GM21367 (cell line): Measurements from ENCODE around the gene HOXD9.

ENCODE experiments used
- ATAC-seq: cut with Tn5 transposase; IDR thresholded peaks from one replicate; pipeline ENCODE4 v1.9.1; 2021; ENCODE audit not compliant: unreplicated experiment

HOXD9 gene

DNA sequence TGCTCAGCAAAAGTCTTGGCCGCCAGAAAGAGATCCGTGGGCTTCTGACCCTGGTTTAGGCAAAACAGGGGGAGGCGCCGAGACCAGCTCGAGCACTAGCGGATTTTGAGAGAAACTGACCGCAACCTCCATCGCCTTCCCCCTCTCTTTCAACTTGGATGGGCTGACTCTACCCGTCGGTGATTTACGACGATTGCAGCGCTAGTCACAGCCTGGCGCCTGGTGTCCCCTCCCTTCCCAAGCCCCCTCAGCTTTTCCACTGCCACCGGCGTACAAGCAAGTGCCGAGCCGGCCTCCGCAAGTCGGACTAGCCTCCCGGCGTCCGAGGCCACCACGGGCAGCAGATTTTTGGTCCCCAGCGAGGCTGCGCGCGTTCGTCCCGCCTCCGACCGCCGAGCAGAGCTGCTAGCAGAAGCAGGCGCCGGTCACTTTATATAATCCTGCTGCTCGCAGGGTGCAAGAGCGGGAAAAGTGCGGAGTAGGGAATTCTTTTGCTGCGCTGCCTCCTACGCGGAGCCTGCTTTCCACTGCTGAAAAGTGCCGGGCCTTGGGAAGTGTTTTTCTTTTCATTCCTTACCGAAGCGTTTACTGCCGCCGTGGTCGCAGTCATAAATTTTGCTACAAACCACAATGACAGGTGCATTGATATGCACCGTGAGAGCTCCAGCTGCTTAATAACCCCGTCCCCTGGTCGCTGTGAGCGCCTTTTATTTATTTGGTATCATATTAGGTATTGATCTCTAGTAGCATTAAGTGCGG lies 42.3 kb downstream of the HOXD9 start:
- no peak for ATAC-seq

DNA sequence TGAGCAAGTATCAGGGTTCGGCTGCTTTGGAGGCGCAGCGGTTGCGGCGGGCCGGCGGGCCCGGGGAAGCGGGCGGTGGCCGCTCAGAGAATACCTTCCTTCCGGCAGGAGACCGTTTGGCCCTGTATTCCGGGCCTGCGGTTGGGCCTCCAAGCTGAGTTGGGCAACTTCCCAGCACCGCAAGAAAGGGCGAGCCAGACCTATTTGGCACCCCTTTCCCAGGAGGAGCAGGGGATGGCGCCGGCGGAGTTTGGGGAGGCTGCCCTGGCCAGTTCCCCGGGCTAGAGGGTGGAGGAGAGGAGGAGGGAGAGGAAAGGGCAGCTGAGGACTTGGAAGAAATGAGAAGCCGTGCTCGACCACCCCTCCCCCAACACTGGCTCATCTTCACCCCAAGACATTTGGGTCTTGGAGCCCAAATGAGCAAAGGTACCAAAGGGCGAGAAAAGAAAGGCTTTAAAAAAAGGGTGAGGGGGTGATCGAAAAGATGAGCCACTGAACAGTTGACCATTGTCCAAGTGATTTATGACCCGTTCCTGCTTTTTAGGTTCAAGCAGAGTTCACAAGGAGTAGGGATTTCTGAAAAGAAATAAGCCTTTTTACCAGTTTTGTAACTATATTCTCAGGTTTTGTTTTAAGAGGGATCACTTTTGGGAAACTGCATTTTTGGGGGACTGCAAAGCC lies 43.0 kb downstream of the HOXD9 start:
- ATAC-seq: no peak

DNA sequence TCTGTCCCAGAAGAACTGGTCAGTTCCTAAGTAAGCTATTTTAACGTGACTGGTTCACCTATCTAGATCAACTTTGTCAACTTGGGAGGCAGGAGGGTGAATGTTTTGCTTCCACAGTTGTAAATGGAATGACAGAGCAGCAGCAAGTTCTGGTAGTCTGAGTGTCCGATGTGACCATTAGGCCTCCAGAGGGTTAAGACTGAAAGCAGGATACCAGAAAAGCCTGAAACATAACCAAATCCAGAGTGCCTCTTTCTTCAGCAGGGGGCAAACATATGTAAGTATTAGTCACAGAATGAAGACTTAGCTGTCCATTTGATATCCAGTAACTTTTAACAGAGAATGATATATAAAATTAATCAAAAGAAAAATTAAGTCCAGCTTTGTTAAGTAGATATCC lies 43.8 kb downstream of the HOXD9 start:
- ATAC-seq: no peak

DNA sequence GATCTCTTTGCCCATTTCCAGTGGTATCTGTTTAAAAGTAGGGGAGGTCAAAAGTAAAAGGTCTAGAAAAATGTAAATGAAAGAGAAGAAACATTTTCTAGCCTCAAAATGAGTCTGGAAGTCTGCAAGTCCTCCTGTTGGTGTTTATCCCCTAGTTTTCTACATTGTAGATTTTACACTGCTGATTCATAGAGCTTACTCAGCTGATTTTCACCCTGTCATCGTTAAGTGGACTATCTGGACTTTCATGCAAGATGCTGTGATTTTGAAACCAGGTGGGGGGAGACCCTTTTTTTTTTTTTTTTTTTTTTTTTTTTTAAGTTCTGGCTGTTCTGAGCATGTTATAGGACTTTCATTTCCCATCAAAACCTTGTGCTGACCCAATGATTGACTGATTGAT lies 44.9 kb downstream of the HOXD9 start:
- ATAC-seq: no peak

DNA sequence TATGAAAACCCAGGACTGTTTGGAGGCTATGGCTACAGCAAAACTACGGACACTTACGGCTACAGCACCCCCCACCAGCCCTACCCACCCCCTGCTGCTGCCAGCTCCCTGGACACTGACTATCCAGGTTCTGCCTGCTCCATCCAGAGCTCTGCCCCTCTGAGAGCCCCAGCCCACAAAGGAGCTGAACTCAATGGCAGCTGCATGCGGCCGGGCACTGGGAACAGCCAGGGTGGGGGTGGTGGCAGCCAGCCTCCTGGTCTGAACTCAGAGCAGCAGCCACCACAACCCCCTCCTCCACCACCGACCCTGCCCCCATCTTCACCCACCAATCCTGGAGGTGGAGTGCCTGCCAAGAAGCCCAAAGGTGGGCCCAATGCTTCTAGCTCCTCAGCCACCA lies 46.7 kb downstream of the HOXD9 start:
- ATAC-seq: no peak

DNA sequence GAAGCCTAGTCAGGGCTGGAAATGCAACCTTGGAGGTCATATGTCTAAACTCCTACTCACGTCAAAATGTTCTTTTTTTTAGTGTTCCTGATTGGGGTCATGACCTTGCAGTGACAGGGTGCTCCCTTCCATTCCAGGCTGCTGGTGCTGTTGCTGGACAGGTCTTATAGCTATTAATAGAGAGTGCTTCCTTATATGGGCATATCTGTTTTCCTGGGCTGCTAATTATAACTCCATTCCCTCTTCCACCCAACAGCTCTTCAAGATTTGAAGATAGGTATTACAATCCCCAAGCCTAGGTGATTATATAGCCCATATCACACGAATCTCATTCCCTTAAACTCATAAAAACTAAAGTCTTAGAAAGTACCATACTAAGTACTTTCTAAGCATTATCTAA lies 47.2 kb downstream of the HOXD9 start:
- no peak for ATAC-seq

DNA sequence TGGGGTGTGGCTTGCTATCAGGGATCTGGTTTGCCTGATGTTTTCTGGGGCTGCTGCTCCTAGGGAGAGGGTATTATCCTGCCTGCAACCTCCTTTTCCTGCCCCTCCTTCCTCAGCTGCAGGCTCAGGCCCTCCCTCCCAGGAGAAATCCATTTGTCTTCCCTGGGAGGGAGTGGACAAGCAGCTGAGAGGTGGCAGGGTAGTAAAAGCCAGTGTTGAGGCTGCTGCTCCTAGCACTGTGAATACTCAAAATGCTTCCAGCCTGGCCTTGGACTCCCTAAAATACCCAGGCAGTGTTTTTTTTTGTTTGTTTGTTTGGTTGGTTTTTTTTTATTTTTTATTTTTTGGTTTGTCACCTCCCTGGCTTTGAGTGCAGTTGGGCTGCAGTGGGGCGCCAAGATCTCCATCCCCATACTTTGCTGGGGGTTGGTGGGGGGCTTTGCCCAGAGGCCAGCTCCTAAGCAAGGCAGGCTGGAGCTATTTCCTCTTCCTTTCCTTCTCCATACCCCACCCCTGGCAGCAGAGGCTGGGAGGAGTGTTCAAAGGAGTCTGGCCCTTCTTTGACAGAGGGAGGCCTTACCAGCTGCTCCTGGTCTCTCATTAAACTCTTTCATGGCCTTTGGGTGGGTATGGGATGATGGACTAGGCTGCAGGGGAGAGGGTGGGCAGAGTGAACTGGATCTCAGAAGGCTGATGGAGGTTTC lies 48.2 kb downstream of the HOXD9 start:
- ATAC-seq: no peak

DNA sequence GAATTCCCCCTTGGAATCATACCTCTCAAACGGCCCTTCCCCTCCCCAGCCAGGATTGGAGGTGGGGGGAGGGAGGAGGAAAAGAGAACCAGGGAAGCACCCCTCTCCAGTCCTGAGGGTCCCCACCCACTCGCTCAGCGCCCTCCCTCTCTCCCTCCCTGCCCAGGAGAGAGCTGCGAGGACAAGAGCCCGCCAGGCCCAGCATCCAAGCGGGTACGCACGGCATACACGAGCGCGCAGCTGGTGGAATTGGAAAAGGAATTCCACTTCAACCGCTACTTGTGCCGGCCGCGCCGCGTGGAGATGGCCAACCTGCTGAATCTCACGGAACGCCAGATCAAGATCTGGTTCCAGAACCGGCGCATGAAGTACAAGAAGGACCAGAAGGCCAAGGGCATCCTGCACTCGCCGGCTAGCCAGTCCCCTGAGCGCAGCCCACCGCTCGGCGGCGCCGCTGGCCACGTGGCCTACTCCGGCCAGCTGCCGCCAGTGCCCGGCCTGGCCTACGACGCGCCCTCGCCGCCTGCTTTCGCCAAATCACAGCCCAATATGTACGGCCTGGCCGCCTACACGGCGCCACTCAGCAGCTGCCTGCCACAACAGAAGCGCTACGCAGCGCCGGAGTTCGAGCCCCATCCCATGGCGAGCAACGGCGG lies 49.0 kb downstream of the HOXD9 start:
- no peak for ATAC-seq

DNA sequence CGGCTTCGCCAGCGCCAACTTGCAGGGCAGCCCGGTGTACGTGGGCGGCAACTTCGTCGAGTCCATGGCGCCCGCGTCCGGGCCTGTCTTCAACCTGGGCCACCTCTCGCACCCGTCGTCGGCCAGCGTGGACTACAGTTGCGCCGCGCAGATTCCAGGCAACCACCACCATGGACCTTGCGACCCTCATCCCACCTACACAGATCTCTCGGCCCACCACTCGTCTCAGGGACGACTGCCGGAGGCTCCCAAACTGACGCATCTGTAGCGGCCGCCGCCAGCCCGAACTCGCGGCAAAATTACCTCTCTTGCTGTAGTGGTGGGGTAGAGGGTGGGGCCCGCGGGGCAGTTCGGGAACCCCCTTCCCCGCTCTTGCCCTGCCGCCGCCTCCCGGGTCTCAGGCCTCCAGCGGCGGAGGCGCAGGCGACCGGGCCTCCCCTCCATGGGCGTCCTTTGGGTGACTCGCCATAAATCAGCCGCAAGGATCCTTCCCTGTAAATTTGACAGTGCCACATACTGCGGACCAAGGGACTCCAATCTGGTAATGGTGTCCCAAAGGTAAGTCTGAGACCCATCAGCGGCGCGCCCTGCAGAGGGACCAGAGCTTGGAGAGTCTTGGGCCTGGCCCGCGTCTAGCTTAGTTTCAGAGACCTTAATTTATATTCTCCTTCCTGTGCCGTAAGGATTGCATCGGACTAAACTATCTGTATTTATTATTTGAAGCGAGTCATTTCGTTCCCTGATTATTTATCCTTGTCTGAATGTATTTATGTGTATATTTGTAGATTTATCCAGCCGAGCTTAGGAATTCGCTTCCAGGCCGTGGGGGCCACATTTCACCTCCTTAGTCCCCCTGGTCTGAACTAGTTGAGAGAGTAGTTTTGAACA lies 49.7 kb downstream of the HOXD9 start:
- no peak for ATAC-seq

DNA sequence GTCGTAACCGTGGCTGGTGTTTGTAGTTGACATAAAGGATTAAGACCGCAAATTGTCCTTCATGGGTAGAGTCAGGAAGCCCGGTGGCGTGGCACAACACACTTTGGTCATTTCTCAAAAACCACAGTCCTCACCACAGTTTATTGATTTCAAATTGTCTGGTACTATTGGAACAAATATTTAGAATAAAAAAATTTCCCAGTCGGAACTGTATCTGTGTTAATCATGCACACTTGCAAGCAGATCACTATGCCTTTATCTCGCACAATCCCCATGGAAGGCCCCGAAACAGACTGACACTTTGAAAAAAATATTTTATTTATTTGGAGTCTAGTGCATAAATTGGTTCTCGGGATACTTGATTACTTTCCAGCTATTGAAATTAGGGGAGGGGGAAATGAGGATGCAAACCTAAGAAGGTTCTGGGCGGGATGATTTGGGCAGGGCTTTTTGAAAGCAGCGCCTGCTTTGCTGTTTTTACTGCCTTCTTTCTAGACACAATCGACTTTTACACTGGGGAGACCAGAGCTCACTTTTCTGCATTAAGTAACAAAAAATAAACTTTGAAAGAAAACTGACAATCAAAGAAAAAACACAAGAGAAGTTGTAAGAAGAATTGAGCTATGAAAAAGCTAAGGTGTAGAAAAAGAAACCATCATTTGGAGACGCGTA lies 50.5 kb downstream of the HOXD9 start:
- no peak for ATAC-seq

DNA sequence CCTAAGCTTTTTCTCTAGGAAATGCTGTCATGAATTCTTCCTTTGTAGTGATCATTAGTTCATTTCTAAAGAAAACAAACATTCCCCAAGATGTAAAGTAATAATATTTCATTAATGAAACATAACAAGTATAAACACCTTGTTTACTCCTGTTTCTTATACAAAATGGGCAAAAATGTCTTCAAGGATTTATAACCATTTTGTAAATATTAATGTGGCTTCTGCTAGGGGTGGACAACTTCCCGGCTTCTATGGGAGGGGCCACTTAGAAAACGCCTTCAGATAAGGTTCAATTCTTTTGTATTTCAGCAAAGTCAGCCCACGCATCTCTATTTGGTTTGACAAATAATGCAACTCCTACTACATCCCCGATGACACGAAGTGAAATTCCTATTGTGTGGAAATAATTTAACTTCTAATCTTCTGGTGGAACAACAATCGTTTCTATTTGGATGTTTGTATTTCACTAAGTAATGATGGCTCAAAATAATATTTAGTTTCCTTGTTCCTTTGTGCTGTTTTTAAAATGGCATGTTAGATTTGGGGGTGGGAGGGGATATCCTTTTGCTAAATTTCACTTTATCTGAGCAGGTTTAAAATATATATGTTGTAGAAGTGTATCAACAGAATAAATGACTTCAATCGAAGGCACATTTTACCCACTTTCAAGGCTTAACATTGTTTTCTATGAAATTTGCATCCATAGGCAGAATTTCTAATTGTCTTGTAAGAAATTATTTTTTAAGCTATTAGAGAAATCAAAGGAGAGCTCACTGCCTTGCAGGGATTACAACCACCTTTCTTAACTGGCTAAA lies 51.3 kb downstream of the HOXD9 start:
- no peak for ATAC-seq

DNA sequence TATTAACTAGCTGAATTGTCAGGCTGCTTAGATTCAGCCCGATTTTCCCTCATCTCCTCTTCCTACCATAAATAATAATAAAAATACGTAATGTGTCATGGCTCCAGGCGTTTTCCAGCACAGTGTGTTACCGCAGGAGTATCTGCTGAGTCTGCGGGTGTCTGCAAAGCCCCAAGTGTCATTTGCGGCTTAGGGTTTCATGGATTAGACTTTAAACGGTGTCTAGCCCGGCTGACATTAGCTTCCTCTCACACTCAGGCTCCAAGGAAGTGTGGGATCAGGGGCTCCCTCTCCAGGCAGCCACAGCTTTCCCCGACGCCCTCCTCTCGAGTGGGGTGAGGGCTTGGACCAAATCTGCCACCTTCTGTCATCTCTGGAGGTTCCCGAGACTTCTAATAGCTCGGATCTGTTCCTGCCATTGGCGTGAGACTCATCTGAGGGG lies 51.9 kb downstream of the HOXD9 start:
- no peak for ATAC-seq
